Skeletal muscle satellite cell (primary cell): ENCODE measurements around the gene BTK. TPM values are rescaled to one million over a fixed set of nuclear protein-coding genes. Genes with fewer than 3 reads are reported as not detected.

ENCODE experiments used
- H3K27me3 ChIP-seq: 2 replicates; pipeline ENCODE4 v1.7.0; 2013; ENCODE audit warnings: low read length; ENCODE audit not compliant: control insufficient read depth, insufficient read depth
- H3K36me3 ChIP-seq: 2 replicates; pipeline ENCODE4 v1.7.0; 2013; ENCODE audit warnings: mild to moderate bottlenecking, control low read depth, low read length; ENCODE audit not compliant: insufficient read depth
- H3K4me1 ChIP-seq: 2 replicates; pipeline ENCODE4 v1.7.0; 2013; ENCODE audit warnings: low read length; ENCODE audit not compliant: control insufficient read depth, insufficient read depth
- H3K4me2 ChIP-seq: 2 replicates; pipeline ENCODE4 v1.7.0; 2013; ENCODE audit warnings: mild to moderate bottlenecking, low read length
- H3K4me3 ChIP-seq: 2 replicates; pipeline ENCODE4 v1.7.0; 2013; ENCODE audit warnings: low read length
- H3K9ac ChIP-seq: 2 replicates; pipeline ENCODE4 v1.7.0; 2013; ENCODE audit warnings: mild to moderate bottlenecking, low read depth, low read length, moderate library complexity
- H3K9me3 ChIP-seq: replicated peaks from 2 replicates; pipeline ENCODE4 v1.7.0; 2013; ENCODE audit warnings: mild to moderate bottlenecking, control low read depth, low read length
- small RNA-seq: library from RNA; depleted of rRNA; stranded (forward); fragments of <200 nt; gene quantifications from one replicate; pipeline ENCODE3, GENCODE V24; 2012

Gene BTK

DNA sequence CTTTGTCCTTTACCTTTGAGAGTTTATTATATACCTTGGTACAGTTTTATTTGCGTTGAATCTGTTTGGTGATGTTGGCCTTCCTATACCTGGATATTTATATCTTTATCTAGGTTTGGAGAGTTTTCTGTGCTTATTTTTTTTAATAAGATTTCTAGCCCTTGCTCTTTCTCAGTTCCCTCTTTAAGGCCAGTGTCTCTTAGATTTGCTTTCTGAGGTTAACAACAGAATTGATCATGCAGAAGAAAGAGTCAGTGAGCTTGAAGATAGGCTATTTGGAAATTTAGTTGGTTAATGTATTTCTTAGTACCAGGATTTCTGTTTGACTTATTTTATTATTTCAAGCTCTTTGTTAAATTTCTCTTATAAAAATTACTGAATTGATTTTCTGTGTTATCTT is 82.2 kb downstream of the BTK start:
- Histone ChIP-seq H3K4me3 (no peak overlapping the region), H3K27me3 (no peaks in the 10 kb centered on the region), H3K9me3 (no peaks in the 10 kb centered on the region), H3K36me3 (no peaks in the 10 kb centered on the region), H3K9ac (no peak overlapping the region), H3K4me2 (no peak overlapping the region), H3K4me1 (no peaks in the 10 kb centered on the region)

Small RNA genes within 50 kb of the gene (small RNA-seq; reads per million reads assigned to genes)
- gene RNU6-934P = not detected
